AG09309 (cell line): Measurements from ENCODE around the gene CCSAP.

ENCODE experiments used
- DNase-seq: peaks from one replicate; pipeline ENCODE4 v3.0.0-alpha.2; 2010; ENCODE audit warnings: low read depth
- H3K4me3 ChIP-seq: 2 replicates; pipeline ENCODE4 v1.5.1; 2011; ENCODE audit warnings: mild to moderate bottlenecking, low read depth, low read length, moderate library complexity; ENCODE audit not compliant: control insufficient read depth
- TF ChIP-seq, protein P1 (sequence below): IDR thresholded peaks from 2 replicates; pipeline ENCODE4 v1.5.1; 2011; ENCODE audit warnings: mild to moderate bottlenecking, low read depth, low read length, inconsistent platforms; ENCODE audit not compliant: insufficient read depth, control insufficient read depth; ENCODE audit errors: missing control alignments

Gene CCSAP

DNA sequence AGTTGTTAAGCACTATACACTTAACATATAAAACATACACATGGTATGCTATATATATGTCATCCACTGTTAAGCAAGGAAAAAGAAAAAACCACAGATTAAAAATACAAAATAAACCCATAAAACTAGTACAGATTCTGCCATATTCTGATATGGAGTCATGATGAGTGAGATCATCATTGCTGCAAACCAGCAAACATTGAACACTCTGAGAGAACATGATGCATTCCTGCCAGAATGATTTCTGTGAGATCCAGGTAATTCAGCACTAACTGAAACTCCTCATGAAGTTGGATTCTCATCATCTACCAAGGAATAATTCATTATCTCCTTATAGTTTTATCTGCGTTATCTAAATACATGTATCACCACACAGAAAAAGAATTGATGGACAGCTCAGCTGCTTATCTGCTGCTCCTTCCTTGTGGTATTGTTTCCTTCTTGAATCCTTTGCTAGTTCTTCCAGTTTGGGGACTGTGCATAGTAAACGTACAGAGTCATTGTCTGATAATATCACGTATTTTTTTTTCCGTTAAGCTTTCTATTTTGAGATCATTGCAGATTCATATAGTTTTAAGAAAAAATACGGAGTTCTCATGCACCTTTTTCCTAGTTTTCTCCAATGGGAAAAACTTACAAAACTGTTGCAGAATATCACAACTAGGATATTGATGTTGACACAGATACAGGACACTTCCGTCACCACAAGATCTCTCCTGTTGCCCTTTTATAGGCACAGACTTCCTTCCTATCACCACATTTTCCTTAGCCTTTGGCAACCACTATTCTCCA is 62.6 kb downstream of the CCSAP start:
- TF ChIP-seq, protein P1, sequence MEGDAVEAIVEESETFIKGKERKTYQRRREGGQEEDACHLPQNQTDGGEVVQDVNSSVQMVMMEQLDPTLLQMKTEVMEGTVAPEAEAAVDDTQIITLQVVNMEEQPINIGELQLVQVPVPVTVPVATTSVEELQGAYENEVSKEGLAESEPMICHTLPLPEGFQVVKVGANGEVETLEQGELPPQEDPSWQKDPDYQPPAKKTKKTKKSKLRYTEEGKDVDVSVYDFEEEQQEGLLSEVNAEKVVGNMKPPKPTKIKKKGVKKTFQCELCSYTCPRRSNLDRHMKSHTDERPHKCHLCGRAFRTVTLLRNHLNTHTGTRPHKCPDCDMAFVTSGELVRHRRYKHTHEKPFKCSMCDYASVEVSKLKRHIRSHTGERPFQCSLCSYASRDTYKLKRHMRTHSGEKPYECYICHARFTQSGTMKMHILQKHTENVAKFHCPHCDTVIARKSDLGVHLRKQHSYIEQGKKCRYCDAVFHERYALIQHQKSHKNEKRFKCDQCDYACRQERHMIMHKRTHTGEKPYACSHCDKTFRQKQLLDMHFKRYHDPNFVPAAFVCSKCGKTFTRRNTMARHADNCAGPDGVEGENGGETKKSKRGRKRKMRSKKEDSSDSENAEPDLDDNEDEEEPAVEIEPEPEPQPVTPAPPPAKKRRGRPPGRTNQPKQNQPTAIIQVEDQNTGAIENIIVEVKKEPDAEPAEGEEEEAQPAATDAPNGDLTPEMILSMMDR, result no peak
- DNase-seq, result no peak
- H3K4me3 ChIP-seq, result no peak overlapping the region

DNA sequence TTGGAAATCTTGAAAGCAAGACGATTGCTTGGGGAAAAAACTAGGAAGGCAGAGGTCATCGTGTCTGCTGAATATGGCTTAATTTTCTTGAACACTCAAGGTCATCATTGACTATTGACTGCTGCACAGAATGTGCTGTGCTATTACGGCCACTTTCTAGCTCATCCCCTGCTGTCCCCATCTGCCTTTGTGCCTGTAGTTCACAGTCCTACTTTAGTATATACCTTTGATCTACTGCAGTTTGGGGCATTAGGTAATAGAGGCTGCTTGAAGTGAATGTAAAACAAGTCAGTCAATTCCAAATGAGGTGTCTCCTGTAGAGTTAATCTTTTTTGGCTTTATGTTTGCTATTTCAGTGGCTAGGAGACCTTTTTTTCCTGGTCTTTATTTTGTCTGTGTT is 63.6 kb downstream of the CCSAP start:
- DNase-seq, result no peak
- TF ChIP-seq, protein P1, result no peak
- no peak overlapping the region for H3K4me3 ChIP-seq

DNA sequence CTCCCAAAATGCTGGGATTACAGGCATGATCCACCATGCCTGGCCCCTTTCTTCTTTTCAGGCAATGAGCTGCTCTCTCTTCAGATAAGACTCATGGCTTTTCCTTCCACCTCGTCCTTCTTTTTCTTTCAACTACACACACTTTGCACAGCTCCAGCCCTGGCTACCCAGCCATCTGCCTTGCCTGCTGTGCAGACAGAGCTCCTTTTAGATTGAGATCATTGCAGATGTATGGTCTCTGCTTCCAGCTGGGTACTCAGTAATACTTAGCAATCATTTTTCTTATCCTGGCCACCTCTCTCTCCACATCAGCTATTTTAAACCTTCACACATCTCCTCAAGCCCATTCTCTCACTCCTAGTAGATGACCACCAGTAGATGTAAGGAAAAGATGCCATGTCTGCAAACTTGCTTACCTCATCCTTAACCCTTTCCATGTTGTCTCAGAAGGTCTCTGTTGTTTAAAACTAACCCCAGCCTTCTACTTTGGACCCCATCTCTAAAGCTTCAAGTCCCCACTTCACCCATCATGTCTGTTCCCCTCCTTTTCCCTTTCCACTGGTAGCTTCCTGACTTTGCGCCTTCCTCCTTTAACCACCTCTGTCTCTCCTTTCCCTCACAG is 64.6 kb downstream of the CCSAP start:
- no peak overlapping the region for H3K4me3 ChIP-seq
- TF ChIP-seq, protein P1, result no peak
- no peak for DNase-seq

DNA sequence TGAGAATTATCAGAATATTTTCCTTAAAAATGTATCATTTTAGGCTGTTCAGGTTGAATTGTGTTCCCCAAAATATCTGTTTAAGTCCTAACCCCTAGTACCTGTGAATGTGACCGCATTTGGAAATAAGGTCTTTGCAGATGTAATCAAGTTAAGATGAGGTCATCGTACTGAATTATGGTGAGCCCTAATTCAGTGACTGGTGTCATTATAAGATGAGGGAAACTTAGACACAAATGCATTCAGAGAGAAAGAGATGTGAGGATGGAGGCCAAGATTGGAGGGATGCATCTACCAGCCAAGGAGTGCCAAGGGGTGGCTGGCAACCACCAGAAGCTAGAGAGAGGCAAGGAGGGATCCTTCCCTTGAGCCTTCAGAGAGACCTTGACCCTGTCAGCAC is 67.8 kb downstream of the CCSAP start:
- no peak for DNase-seq
- TF ChIP-seq, protein P1, result no peak
- H3K4me3 ChIP-seq, result no peak overlapping the region

DNA sequence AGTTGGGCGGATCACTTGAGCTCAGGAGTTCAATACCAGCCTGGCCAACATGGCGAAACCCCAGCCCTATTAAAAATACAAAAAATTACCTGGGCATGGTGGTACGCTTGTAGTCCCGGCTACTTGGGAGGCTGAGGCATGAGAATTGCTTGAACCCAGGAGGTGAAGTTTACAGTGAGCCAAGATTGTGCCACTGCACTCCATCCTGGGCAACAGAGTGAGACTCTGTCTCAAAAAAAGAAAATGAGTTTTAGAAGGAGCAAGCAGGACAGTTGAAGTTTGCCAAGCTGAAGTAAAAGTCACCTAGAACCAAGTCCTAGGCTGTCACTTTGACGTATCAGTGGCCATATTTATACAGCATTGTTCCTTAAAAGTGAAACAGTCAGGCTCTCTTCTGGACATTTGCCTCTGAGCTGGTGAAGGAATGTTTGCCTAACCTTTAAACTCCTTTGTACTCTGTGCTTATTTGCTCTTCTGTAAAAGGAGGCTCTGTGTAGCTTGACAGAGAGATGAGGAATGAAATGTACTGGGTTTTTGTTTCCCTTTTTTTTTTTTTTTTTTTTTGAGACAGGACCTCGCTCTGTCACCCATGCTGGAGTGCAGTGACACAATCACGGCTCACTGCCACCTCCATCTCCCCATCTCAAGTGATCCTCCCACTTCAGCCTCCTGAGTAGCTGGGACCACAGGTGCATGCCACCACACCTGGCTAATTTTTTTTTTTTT is 69.2 kb downstream of the CCSAP start:
- TF ChIP-seq, protein P1, result no peak
- no peak overlapping the region for H3K4me3 ChIP-seq
- no peak for DNase-seq

DNA sequence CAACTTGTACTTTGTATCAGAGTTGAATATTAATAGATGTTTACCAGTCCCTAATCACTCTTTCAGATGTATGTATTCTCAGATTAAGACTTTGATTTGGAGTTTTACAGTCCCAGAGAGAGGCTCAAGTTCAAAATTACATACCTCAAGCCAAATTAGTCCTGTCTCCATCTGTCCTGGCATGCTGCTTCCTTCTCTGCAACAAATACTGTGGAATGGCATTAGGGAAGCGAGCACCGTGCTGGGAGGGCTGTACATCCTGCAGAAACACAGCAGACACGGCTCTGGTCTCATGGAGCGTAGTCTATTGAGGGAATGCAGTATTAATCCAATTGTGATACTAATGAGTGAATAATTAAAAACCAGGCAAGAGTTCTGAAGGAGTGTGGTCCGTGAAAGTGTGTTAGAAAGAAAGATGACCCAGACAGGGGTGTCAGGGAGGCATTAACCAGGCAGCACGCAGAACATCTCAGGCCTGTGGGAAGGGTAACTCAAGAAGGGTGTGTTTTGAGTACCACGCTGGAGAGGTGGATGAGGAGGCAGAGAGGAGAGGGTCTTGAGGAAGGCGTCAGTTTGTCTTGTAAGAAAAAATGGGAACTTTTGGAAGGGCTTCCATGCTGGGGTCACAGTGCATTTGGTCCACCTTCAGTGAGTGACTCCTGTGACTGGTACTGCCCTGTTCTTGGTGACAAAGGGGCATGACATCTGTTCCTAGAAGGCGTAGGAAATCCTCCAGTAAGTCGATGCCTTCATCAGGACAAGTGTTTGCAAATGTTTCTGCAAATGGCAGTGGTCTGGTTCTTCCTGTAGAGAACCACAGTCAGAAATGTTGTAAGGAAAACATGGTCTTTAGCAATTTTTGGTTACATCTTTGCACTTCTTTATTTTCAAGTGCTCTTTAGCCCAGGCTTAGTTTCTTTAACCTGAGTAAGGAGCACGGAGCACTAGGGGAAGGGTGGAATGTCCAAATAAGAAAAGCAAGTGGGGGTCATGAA is 70.4 kb downstream of the CCSAP start:
- DNase-seq, result no peak
- TF ChIP-seq, protein P1, result no peak
- H3K4me3 ChIP-seq, result peak overlapping the region; percentile 54
